Measurements from ENCODE around the gene CKS1B.

CKS1B gene

GRCh38 chr1:154945962-154946850, 28.3 kb upstream of the CKS1B start:
- no peak for DNase-seq

DNA sequence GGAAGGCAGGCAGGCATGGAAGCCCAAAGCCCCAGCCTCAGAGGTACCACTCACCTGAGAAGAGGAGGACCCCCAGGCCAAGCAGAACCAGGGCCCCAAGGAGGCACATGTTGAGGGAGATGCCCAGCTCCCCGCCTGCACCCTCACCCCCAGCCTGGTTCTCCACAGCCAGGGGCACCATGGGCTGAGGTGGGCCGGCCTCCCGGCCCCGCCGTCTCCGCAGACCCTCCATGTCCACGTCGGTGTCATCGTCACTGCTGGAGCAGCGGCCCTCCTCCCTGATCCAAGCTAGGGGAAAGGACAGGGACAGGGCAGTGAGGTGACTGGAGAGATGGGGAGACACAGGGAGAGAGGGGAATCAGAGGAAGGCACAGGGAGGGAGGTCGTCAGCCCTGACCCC, 26.4 kb upstream of the CKS1B start:
- no peak for DNase-seq

GRCh38 chr1:154951901-154952657, 22.4 kb upstream of the CKS1B start:
- peak; percentile 74 for DNase-seq

GRCh38 chr1:154952664-154953063, 21.8 kb upstream of the CKS1B start:
- no peak for DNase-seq

DNA sequence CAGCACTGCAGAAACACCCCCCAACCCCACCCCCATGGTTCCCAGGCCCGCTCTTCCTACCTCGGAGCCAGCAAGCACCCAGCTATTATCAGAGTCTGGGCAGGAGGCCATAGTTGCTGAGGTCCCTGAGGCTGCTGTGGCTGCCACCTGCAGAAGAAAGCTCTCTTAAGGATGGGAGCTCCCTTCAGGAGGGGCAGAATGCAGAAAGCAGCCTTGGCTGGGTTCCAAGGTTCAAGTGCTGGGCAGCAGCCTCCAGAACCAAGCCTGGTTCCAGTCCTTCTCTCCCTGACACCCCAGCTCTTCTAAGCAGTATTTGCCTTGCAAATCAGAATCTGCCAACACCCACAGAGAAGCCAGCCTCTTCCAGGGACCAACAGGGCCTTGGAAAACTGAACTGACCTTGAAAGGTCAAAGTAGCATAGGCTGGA, 20.9 kb upstream of the CKS1B start:
- DNase-seq, result no peak

- no peak for DNase-seq
Observed at GRCh38 chr1:154954541-154954940, 19.9 kb upstream of the CKS1B start.

DNA sequence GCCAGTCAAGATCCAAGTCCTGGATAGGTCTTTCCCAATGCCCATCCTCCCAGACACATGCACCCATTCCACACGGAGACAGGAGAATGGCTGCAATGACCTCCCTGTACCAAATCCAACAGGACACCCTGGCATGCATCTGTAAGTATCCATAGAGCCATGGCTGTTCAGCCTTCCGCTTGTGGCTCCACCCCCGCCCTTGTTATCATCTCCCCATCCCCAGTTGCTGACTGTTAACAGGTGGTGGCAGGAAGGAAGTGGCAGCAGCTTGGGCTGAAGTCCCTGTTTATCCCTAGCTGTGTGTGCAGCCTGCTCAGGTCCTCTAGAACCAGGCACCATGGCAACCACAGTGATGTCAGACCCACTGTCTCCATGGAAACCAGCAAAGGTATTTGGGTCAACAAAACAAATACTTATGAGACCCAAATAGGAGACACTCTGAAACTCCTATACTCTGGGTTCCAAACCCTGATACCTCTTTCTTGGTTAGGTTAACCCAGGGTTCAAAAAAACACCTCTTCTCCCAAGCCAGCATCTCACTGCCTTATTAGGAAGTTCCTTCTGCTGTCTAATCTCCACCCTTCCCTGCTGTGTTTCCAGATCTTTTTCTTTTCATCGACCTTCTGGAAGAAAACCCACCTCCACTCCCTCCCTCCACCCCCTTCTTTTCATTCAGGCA, 19.3 kb upstream of the CKS1B start:
- DNase-seq, result peak; percentile 100

DNA sequence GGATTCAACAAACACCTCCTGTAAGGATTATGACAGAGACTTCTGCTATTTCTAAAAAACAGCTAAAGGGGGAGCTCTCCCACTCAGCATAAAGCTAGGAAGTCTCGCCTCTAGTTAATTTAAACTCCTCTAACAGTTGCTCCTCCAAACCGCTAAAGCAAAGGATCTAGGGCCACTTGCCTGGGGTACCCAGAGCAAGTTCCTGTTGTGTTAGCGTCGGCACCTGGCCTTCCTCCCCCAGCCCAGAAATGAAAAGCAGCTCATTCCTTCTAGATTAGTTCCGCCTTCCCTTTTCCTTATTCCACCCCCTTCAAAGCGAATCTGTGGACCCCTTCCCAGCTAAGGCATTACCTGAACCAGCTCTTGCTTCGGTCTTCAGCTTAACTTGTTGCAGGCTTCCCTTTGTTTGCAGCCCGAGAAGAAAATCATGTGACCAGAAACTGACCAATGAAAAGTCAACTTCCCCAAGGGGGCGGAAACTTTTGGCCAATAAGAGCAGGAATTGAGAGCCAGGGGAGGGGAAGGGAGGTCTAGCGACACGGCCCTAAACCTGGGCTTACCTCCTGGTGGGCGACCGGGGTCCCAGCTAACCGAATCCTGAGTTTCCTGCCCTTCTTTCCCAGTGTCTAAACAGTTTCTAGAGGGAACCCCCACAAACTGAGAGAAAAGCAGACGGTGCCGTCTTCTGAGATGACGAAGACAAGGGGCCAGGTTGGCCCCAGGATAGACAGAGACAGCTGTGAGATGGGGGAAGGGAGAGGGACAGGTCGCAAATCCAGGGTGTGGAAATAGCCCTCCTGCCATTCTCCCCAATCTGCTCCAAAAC, 18.6 kb upstream of the CKS1B start, which contains the start of gene PBXIP1:
Gene PBXIP1, minus strand, starts transcription at position 382 of the 826 bp plus-strand sequence. CDS start 2,378 bp downstream, outside the sequence.
- peak; percentile 96 for DNase-seq

- DNase-seq, result no peak
Observed at GRCh38 chr1:154956544-154956941, 17.9 kb upstream of the CKS1B start.

DNA sequence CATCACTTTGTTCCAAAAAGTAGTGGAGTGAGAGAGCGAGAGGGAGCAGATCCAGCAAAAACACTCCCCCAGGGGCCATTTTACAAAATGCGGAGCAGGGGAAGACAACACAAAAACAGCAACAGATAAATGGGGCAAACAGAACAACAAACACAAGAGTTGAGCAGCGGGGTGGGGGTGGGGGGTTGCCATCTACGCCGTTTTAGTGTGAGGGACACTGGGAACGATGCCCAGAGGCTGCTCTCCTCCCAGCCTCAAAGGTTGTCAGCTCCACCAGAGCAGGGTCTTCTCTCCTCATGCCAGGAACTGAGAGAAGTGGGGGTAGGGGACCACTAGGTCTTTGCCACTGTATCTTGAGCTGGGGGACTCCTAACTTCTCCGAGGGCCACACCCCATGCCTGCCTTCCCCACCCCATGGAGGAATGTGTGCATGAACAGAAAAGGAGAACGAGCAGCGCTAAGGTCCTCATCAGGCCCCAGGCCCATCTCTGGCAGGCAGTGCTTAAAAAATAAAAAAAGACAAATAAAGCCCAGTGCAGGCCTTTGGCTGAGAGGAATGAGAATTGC, 17.3 kb upstream of the CKS1B start:
- DNase-seq, result no peak

DNA sequence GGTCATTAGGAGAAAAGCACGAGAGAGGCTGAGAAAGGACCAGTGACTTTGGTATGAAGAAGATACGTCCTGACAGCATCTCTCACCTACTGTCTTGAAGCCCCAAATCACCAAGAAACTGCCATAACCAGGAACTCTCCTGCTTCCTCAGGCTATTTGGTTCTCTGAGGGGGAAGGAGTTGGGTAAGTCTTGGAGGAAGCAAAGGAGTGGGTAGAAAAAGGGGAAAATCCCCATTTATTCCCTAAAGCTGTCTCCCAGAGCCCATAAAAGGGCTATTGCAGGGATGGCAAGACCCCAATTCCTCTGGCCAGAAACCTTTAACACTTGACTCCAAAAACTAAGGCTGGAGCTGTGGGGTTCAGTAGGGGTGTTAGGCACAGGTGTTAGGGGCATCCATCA, 16.4 kb upstream of the CKS1B start:
- no peak for DNase-seq

- no peak for DNase-seq
Observed at GRCh38 chr1:154958681-154959425, 15.6 kb upstream of the CKS1B start.

- DNase-seq, result no peak
Observed at GRCh38 chr1:154959426-154959780, 15.1 kb upstream of the CKS1B start.

GRCh38 chr1:154960446-154961136, 13.9 kb upstream of the CKS1B start:
- no peak for DNase-seq

- DNase-seq, result peak; percentile 77
Observed at GRCh38 chr1:154961207-154962155, 13.0 kb upstream of the CKS1B start, which contains the start of gene PYGO2. PYGO2 (minus strand) TSS chr1:154961782; CDS start chr1:154961576, 206 bp downstream.

DNA sequence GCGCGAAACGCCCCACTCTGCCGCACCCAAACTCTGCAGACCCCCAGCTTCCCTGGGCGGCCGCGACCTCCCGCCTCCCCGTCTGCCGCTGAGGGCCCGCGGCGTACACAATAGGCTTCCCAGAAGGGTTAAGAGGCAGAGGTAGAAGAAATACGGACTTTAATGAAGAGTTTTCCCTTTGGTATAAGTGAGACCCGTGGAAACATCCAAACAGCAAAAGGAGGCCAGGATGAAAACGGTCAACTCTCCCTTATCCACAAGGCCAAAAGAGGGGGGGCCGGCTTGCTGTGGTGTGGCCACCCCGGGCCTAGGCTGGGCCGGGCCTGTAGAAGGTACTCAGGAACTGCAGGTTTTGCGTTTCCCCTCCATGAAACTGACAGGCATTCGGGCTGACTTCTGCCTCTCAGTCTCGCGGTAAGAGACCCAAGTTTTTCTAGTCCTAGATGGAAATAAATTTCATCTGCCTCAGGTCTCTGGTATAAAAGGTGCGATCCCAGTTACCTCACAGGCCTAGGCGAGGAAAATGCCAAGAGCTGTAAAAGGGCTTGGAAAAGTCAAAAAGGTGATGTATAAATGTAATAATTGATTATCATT, 12.2 kb upstream of the CKS1B start:
- DNase-seq, result no peak

- no peak for DNase-seq
Observed at GRCh38 chr1:154962795-154963330, 11.6 kb upstream of the CKS1B start.

GRCh38 chr1:154963643-154964042, 10.8 kb upstream of the CKS1B start:
- no peak for DNase-seq

DNA sequence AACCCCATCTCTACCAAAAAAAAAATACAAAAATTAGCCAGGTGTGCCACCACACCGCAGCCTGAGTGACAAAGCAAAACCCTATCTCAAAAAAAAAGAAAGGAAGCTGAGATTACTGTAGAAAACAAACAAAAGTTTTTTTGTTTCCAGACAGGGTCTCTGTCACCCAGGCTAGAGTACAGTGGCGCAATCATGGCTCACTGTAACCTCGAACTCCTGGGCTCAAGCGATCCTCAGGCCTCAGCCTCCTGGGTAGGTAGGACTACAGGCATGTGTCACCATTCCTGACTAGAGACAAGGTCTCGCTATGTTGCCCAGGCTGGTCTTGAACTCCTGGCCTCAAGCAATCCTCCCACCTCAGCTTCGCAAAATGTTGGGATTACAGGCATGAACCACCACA, 10.1 kb upstream of the CKS1B start:
- no peak for DNase-seq
